Brain microvascular endothelial cell (primary cell): ENCODE data around the gene RAD54L2.
"Not testable (repeated sequence)": the region's sequence is repeated elsewhere in the genome, so short reads cannot be mapped to it uniquely, and the experiment has no call there.

Source experiments
- DNase-seq: peaks from one replicate; pipeline ENCODE4 v3.0.0-alpha.2; 2020
- H3K27ac ChIP-seq: fragments of 250-450 bp; sonication (Bioruptor Pico); 2 replicates; pipeline ENCODE4 v1.5.1; 2020; ENCODE audit warnings: mild to moderate bottlenecking, moderate library complexity
- H3K27me3 ChIP-seq: fragments of 250-450 bp; sonication (Bioruptor Pico); replicated peaks from 2 replicates; pipeline ENCODE4 v1.5.1; 2020; ENCODE audit warnings: mild to moderate bottlenecking
- H3K36me3 ChIP-seq: fragments of 250-450 bp; sonication (Bioruptor Pico); replicated peaks from 2 replicates; pipeline ENCODE4 v1.5.1; 2020; ENCODE audit warnings: mild to moderate bottlenecking
- H3K4me3 ChIP-seq: 2 replicates; pipeline ENCODE4 v1.5.1; 2011; ENCODE audit warnings: low read depth, mild to moderate bottlenecking, control low read depth, low read length, moderate library complexity
- in situ Hi-C: cut with HindIII; loops from 2 replicates; pipeline ENCODE4 v1.10.0; 2017; ENCODE audit warnings: low sequenced_read_pairs, low pct_ligation_motif_present
- TF ChIP-seq, protein P1 (sequence below): IDR thresholded peaks from 2 replicates; pipeline ENCODE4 v1.5.1; 2011; ENCODE audit warnings: low read depth, mild to moderate bottlenecking, moderate library complexity, low read length, control low read depth, inconsistent platforms; ENCODE audit errors: missing control alignments

RAD54L2 gene

DNA sequence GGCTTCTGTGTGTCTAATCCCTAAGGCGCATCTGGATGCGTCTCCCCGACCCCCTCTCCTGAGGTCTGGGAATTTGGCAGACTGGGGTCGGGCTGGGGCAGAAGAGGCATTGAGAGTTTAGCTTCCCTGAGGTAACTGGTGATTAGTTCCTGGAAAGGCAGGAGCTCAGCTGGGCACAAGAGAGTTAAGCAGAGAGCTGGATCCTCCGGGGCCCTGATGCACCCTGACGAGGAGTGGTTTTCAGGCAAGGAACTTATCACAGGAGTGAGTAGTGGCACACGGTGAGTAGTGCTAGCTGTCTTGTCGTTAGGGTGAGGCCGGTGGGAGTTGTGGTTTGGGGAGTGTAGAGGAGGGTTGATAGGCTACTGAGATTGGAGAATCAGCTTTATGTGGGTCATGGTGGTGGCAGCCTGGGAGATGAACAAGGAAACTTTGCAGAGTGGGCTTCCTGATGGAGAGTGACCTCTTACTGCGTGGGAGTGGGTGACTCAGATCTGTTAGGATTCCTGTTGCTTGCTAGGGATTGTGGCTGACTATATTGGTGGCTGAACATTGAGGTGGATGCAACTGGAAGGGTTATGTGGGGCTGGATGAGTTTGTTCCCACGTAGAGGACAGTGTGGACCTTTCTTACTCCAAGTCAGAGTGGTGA lies 897 bp downstream of the RAD54L2 start:
- peak overlapping the region; percentile 66 for H3K4me3 ChIP-seq
- no peaks in the 10 kb centered on the region for H3K36me3 ChIP-seq
- no peaks in the 10 kb centered on the region for H3K27me3 ChIP-seq
- H3K27ac ChIP-seq, result peak overlapping the region; percentile 74
- in situ Hi-C loops, result no loop called here
- DNase-seq, result peak; percentile 79
- TF ChIP-seq, protein P1, sequence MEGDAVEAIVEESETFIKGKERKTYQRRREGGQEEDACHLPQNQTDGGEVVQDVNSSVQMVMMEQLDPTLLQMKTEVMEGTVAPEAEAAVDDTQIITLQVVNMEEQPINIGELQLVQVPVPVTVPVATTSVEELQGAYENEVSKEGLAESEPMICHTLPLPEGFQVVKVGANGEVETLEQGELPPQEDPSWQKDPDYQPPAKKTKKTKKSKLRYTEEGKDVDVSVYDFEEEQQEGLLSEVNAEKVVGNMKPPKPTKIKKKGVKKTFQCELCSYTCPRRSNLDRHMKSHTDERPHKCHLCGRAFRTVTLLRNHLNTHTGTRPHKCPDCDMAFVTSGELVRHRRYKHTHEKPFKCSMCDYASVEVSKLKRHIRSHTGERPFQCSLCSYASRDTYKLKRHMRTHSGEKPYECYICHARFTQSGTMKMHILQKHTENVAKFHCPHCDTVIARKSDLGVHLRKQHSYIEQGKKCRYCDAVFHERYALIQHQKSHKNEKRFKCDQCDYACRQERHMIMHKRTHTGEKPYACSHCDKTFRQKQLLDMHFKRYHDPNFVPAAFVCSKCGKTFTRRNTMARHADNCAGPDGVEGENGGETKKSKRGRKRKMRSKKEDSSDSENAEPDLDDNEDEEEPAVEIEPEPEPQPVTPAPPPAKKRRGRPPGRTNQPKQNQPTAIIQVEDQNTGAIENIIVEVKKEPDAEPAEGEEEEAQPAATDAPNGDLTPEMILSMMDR, result no peak

GRCh38 chr3:51542596-51542995 lies 4.1 kb downstream of the RAD54L2 start:
- H3K27me3 ChIP-seq, H3K36me3 ChIP-seq, DNase-seq, in situ Hi-C loops, H3K27ac ChIP-seq, H3K4me3 ChIP-seq: not testable (repeated sequence)

GRCh38 chr3:51544011-51544775 lies 5.7 kb downstream of the RAD54L2 start:
- H3K27me3 ChIP-seq, result no peaks in the 10 kb centered on the region
- H3K27ac ChIP-seq, result no peak overlapping the region
- TF ChIP-seq, protein P1, result no peak
- in situ Hi-C loops, result no loop called here
- no peaks in the 10 kb centered on the region for H3K36me3 ChIP-seq
- DNase-seq, result no peak
- H3K4me3 ChIP-seq, result no peak overlapping the region

DNA sequence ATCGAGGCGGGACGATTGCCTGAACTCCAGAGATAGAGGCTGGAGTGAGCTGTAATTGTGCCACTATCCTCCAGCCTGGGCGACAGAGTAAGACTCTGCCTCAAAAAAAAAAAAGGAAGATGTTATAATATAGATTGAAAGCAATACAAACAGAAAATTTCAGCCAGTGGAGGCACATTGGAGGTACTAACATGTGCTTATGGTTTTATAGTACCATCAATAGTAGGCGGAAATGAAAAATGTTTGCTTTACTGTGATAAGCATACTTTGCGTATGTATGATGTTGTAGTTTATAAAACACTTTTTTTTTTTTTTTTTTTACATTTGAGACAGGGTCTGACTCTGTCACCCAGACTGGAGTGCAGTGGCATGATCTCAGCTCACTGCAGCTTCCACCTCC lies 8.8 kb downstream of the RAD54L2 start:
- H3K27me3 ChIP-seq, result no peaks in the 10 kb centered on the region
- H3K4me3 ChIP-seq, result no peak overlapping the region
- in situ Hi-C loops, result no loop called here
- DNase-seq, result no peak
- H3K27ac ChIP-seq, result no peak overlapping the region
- H3K36me3 ChIP-seq, result no peaks in the 10 kb centered on the region
- TF ChIP-seq, protein P1, result no peak

GRCh38 chr3:51549311-51549710 lies 10.8 kb downstream of the RAD54L2 start:
- in situ Hi-C loops, result no loop called here
- Histone ChIP-seq H3K36me3 (no peaks in the 10 kb centered on the region), H3K4me3 (no peak overlapping the region)

More at GRCh38 chr3:51549311-51549710, 10.8 kb downstream of the RAD54L2 start:
- TF ChIP-seq, protein P1, result no peak
- Histone ChIP-seq H3K27me3 (no peaks in the 10 kb centered on the region), H3K27ac (no peak overlapping the region)
- no peak for DNase-seq
